GM11168 (cell line): ENCODE data around the gene MAB21L4.

Source experiments
- in situ Hi-C: fragments of 300-500 bp; cut with MboI; formaldehyde crosslinking; loops from one replicate; pipeline ENCODE4 v1.12.0; 2022; ENCODE audit warnings: low sequenced_read_pairs; ENCODE audit not compliant: unreplicated experiment

Gene MAB21L4

GRCh38 chr2:240869109-240869955, 26.6 kb downstream of the MAB21L4 start:
- in situ Hi-C loops: no loop called here

- in situ Hi-C loops: no loop called here
These were observed 27.5 kb downstream of the MAB21L4 start, which contains the start of gene AGXT for GRCh38 chr2:240868286-240869108. TSS of gene AGXT (plus strand) at chr2:240868824. CDS start at chr2:240868866, 42 bp downstream.

GRCh38 chr2:240865391-240865790, 30.6 kb downstream of the MAB21L4 start:
- in situ Hi-C loops: no loop called here

- in situ Hi-C loops: no loop called here
These were observed 31.5 kb downstream of the MAB21L4 start for GRCh38 chr2:240864475-240864874.

- in situ Hi-C loops: no loop called here
These were observed 34.4 kb downstream of the MAB21L4 start for GRCh38 chr2:240861547-240861946.

GRCh38 chr2:240858871-240859270, 37.1 kb downstream of the MAB21L4 start:
- in situ Hi-C loops: no loop called here

- in situ Hi-C loops: no loop called here
These were observed 37.6 kb downstream of the MAB21L4 start for GRCh38 chr2:240858321-240858720.

GRCh38 chr2:240857039-240858008, 38.6 kb downstream of the MAB21L4 start:
- in situ Hi-C loops: no loop called here

- in situ Hi-C loops: no loop called here
These were observed 39.6 kb downstream of the MAB21L4 start for GRCh38 chr2:240856151-240856980.

GRCh38 chr2:240855670-240856069, 40.3 kb downstream of the MAB21L4 start:
- in situ Hi-C loops: no loop called here

GRCh38 chr2:240852671-240853314, 43.2 kb downstream of the MAB21L4 start:
- in situ Hi-C loops: no loop called here

GRCh38 chr2:240851078-240851991, 44.6 kb downstream of the MAB21L4 start:
- in situ Hi-C loops: no loop called here

- in situ Hi-C loops: no loop called here
These were observed 45.2 kb downstream of the MAB21L4 start for GRCh38 chr2:240850756-240851077.

- in situ Hi-C loops: no loop called here
These were observed 45.9 kb downstream of the MAB21L4 start for GRCh38 chr2:240850026-240850425.

GRCh38 chr2:240848900-240849680, 46.9 kb downstream of the MAB21L4 start:
- in situ Hi-C loops: no loop called here

- in situ Hi-C loops: no loop called here
These were observed 48.1 kb downstream of the MAB21L4 start for GRCh38 chr2:240847817-240848216.
